Activated CD4-positive, alpha-beta T cell treated with anti-CD3 and anti-CD28 coated beads, Interleukin-2, amount 50 U/mL, for 24 hours (primary cell): Measurements from ENCODE around the gene BPIFB6.

Experiments
- DNase-seq, 2 donors: peaks; one replicate each; pipeline ENCODE4 v3.0.0-alpha.2; 2020; ENCODE audit warnings: low read depth in 1 of 2, low spot score in 1 of 2

Gene BPIFB6, protein sequence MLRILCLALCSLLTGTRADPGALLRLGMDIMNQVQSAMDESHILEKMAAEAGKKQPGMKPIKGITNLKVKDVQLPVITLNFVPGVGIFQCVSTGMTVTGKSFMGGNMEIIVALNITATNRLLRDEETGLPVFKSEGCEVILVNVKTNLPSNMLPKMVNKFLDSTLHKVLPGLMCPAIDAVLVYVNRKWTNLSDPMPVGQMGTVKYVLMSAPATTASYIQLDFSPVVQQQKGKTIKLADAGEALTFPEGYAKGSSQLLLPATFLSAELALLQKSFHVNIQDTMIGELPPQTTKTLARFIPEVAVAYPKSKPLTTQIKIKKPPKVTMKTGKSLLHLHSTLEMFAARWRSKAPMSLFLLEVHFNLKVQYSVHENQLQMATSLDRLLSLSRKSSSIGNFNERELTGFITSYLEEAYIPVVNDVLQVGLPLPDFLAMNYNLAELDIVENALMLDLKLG

DNA sequence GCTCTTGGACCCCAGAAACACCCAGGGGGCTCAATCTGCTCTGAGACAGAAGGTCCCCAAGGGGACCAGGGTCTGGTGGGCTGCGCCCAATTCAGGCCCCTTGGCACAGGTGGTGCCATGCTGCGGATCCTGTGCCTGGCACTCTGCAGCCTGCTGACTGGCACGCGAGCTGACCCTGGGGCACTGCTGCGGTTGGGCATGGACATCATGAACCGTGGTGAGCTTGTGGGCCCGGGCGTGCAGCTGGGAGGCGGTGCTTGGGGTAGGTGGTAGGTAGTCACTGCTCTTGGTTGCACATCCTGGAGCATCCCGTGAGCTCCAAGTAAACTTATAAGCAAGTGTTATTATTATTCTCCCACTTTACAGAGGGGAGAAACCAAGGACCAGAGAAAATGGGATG is at the start of gene BPIFB6:
Gene BPIFB6 (plus strand): TSS at position 118 of the 400 bp plus-strand sequence. CDS start 0 bp downstream, at position 118.
- DNase-seq: no peak

DNA sequence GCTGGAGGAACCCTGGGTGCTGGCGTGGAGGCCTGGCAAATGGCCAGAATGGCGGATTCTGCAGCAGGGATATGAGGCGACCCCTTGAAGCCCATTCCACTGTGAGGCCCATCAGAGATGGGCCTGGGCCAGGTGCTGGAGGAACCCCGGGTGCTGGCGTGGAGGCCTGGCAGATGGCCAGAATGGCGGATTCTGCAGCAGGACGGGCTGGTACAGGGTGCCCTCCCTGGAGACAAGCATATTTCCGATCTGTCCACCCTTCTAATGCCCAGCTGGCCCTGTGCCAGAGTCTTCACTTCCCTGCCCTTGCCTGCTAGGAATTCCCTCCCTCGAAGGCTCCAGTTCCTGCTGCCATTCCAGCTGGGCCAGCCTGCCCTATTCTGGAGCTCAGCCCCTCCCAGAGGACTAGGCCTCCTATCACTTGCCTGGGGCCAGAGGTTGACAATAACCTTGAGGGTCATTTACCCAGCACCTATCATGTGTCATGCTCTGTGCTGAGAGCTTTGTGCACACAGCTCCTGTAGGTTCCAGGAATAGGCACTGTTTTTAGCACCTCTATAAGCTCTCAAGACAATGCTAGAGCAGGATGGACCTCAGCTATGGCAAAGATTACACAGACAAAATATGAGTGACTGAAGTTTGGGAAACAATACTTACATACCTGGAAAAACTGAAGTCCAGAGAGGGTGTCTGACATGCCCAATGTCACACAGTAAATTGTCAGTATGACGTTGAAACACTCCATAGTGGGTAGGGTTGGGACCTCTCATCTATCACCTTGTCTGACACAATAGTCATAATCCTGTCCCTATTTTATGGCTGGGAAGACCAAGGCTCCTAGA is 48.6 kb upstream of the BPIFB6 start:
- no peak for DNase-seq

DNA sequence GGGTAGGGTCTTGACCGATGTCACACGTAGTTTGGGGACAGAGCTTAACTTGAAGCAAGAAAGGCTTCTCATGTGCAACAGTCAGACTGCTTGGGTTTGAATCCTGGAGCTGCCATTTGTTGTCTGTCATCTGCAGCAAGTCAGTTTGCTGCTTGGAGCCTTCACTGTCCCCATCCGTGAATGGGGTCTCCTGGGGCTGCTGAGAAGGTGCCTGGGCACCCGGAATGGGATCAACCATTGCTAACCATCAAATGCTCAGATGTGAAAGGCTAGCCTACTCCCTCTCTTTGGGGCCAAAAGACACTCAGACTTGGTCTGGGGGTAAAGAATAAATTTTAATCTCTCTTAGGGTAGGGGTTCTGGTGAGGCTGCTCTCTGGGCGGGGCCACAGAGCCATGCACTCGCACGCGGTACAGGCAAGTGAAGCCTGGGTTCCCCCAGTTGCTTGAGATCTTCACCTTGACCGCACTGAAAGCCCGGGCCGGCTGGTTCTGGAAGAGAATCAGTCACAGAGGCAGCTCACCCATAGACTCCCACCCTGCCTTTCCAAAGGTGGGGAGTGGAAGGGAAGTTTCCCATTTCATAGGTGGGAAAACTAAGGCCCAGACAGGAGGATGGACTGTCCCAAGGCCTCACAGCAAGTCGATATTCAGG is 47.9 kb upstream of the BPIFB6 start:
- no peak for DNase-seq

GRCh38 chr20:32984196-32984595 is 47.3 kb upstream of the BPIFB6 start:
- DNase-seq: no peak

DNA sequence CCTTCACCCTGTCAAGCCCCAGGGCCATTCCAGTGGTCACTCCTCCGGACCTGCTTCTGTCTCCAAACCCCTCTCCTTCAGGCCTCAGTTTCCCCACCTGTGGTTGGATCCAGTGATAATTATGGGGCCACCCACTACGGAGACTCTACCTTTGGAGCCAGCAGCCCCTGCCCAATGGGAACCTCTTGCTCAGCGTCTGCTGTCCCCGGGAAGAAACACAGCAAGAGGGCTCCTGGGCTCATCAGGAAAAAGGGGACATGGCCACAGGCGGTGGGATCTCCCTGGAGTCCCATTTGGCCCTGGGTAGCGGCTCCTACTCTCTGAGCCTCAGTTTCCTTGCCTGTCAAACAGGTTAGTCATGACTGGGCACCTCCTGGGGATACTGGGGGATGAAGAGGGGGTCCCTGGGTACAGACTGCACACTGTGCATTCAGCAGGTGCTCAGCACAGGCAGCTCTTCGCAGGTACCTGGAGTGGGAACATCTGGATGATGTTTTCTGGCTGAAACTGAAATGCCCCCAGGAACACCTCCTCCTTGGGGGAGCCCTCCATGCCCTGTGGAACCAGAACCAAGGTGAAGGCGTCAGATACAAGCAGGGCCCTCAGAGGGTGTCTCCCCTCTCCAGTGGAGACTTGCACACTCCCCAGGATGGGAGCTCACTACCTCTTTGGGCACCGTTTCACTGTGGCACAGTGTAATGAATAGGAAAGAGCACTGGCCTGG is 46.7 kb upstream of the BPIFB6 start:
- no peak for DNase-seq

DNA sequence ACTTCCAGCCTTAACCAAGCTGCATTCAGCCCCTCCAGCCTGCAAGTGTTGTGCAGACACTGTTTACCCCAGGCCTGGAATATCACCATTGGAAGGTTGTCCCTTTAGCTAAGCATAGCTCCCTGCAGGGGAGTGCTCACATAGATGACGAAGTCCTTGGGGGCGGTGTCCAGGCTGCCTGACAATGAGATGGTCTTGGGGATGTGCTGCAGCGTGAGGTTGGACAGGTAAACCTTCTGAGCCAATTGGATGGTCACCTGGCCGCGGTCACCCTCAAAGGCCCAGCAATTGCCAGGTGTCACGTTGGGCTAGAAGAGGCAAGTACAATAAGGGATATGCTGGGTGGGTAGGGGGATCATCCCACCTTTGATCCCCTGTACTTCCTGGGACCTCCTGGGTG is 45.9 kb upstream of the BPIFB6 start:
- no peak for DNase-seq

- no peak for DNase-seq
These were observed 45.0 kb upstream of the BPIFB6 start for GRCh38 chr20:32986331-32986966.

DNA sequence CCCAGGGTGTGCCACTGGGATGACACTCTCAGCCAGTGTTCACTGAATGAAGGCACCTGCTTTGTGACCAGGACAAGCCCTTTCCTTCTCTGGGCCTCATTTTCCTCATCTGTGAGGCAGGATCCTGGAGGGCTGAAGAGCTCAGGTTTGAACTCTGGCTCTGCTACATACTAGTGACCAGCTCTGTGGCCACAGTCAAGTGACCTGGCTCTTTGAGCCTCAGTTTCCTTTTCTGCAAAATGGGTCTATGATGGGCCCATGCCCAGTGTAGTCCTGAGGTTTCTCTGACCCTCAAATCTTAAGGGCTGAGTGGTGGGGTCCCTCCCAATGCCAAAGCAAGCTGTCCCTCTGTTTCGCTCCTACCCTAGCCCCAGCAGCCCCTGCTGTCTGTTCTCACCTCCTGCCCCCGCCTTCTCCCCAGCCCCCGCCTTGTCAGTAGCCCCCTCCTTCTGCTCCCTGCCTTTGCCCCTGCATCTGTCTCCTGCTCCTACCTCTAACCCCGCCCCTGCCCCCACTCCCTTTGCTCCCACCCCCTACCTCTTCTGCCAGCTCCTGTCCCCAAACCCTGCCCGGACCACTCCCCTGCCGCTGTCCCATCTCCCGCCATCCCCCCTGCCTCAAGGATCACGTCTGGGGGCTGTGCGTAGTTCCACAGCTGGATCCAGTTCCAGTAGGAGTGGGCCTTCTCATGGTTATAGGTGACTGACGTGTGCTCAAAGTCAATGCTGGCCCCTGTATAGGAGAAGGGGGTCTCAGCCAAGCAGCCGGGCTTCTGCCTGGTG is 44.2 kb upstream of the BPIFB6 start:
- DNase-seq: no peak

- no peak for DNase-seq
These were observed 43.4 kb upstream of the BPIFB6 start for GRCh38 chr20:32988008-32988407.

DNA sequence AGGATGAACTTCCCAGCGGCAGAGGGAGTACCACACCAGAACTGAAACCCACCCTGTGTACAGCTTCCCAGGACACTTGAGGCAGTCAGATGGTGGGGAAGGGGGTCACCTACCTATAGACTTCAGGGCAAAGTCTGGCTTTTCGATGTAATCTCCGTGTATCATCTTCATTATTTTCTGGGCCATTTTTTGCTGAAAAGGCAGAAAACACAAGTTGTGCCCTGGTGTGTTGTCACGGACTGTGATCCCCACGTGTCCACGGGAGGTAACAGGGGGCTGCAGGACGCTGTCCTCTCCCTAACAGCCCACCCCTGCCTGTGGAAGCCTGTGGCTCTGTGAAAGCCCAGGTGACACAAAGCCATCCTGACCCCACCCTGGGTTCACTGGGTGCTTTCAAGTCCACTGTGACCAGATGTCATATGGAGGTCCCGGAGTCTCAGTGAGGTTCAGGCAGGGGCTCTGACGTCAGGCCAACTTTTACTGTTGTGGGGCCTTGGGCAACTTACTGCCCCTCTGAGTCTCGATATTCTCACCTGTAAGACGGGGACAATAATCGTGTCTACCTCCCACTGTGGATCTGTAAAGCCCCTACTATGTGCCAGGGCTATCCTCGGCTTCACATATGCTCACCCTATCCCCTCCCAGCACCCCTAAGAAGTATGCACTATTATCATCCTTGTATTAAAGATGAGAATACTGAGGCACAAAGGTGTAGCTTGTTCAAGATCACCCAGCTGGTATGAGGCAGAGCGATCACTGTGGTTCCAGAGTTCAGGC is 41.8 kb upstream of the BPIFB6 start:
- no peak for DNase-seq

DNA sequence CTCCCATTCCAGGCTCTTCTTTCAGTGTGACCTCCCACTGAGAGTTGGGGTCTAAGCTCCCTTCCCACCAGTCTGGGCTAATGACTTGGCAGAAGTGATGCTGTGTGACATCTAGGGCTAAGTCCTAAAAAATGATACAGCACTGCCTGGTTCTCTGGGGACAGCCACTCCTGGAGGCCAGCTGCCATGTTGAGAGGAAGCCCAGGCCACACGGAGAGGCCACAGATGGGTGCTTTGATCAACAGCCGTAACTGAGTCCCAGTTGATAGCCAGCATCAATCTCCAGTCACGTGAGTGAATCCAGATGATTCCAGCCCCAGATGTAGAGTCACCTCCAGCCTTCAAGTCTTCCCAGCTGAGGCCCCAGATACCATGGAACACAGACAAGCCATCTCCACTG is 41.0 kb upstream of the BPIFB6 start:
- no peak for DNase-seq

- no peak for DNase-seq
These were observed 40.1 kb upstream of the BPIFB6 start for GRCh38 chr20:32991383-32991782.

GRCh38 chr20:32991792-32992641 is 39.4 kb upstream of the BPIFB6 start:
- no peak for DNase-seq

GRCh38 chr20:32993496-32994050 is 37.9 kb upstream of the BPIFB6 start:
- DNase-seq: no peak

GRCh38 chr20:32995802-32996201 is 35.6 kb upstream of the BPIFB6 start:
- DNase-seq: no peak

GRCh38 chr20:32997431-32997830 is 34.0 kb upstream of the BPIFB6 start:
- DNase-seq: no peak

DNA sequence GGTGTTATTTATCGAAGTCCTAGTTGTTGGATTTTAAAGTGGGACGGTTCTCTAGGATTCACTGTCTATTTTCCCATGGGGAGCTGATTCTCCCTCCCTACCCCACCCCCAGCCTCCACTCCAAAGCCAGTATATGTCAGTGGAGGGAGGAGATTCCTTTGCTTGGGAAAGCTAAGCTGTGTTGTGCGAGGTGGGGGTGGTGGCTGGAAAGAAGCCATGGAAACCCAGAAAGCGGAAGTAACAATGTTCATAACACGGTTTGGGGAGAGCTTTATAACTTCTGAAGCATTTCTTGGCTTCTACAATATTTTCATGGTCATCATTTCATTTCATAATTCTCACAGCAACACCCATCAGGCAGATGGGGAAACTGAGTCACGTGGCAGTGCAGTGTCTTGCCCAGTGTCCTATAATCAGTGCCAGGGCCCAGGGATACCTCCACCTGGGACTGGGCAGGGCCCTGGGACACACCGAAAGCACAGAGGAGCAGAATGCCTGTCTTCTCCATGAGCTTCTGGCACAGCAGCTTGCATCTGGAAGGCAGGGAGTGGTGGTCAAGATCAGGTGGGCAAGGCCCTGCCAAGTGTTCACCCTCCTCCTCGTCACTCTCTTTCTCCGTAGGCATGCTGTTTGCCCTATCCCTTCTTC is 31.7 kb upstream of the BPIFB6 start:
- DNase-seq: no peak
